Measurements from ENCODE around the gene MAN1B1.
"Not testable (repeated sequence)": the region's sequence is repeated elsewhere in the genome, so short reads cannot be mapped to it uniquely, and the experiment has no call there.

The MAN1B1 gene

DNA sequence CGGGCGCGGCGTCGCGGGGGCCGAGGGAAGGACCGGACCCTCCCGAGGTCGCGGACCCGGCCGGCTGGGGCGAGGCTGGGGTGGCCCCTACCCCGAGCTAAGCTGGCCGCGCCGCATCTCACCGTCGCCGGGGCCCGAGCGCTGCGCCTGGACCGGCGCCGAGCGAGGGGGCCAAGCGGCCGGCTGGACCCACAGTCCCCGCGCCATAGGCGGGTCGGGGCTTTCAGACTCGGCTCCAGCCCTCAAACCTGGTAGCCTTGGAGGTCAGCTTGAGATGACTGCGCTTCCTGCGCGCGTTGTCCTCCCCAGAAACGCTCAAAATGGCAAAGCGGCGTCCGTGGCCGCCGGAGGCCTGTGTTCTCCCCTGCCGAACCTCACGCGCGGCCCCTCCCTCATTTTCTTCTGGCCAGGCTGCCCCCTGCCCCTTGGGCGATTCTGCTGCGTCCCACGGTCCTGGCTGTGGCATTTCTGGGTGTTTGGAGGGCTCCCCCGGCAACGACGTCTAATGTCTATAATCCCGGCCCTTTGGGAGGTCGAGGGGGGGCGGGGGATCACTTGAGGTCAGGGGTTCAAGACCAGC, 43.5 kb downstream of the MAN1B1 start:
- no peak for DNase-seq

DNA sequence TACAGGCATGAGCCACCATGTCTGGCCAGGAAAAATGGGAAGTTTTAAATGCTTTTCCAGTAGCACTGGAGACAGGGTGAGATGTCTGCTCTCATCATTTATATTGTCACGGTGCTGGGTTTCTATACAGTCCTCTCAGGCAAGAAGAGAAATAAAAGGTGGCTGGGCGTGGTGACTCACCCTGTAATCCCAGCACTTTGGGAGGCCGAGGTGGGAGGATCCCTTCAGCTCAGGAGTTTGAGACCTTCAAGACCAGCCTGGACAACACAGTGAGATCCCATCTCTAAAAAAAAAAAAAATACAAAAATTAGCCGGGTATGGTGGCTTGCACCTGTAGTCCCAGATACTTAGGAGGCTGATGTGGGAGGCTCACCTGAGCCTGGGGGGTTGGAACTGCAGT, 47.4 kb downstream of the MAN1B1 start:
- no peak for DNase-seq

DNA sequence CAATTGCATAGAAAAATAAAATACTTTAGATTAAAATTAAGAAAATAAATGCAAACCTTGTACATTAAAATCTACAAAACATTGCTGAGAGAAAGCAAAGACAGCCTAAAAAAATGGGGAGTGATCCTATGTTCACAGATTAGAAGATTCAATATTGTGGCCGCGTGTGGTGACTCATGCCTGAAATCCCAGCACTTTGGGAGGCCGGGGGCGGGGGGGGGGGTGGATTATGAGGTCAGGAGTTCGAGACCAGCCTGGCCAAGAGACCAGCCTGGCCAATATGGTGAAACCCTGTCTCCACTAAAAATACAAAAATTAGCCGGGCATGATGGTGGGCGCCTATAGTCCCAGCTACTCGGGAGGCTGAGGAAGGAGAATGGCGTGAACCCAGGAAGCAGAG, 48.4 kb downstream of the MAN1B1 start:
- DNase-seq, result not testable (repeated sequence)

DNA sequence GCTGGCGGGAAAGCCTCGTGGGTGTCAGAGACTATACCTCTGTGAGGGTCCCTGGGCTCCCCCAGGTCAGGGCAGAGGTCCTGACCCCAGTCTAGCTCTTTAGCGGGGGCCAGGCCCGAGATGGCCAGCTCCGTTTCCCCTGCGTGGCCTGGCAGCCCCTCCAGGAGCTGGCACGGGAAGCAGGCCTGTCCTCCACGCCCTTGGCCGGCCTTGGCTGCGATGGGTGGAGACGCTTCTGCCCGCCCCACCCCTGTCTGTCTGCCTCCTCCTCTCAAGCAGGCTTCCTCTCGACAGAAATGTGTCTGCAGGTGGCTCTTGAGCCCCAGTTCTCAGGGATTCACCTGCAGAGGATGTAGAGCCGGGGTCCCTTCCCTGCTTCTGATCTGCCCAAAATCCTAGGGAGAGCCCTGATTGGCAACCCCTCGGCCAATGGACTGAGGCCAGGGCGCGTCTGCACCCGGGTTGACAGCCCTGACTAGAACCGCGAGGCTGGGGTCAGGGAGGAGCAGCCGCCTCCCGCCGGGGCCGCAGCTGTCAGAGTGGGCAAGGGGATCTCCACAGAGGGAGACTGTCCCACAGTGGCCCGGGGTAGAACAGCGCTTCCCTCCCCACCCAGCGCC, 49.6 kb downstream of the MAN1B1 start:
- no peak for DNase-seq

DNA sequence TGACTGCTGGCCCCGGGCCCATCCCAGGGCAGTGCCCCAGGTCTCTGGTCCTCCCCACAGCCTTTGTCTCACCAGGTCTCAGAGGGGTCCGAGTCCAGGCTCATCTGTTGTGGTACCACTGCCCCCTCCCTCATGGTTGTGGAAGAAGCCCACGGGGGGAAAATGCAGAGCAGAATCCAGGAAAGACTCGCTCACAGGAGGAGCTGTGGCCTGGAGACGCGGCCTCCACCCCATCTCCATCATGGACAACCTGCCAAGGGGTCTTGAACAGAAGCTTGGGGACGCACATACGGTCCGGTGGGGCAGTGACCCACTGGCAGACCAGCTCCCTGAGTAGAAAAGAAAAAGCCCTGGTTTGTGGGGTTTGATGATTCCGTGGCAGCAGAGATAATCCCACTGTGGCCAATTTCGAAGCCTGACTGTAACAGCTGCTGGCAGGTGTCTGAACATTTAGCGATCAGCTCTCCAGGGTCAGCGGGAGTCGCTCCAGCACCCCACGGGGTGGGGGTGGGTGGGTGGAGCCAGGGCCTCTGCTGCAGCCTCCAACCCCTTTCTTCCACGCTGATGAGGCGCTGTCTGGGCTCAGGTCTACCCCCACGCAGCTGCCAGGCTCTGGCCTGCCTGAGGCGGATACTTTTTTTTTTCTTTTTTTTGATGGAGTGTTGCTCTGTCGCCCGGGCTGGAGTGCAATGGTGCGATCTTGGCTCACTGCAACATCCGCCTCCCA, 50.3 kb downstream of the MAN1B1 start:
- DNase-seq, result no peak

DNA sequence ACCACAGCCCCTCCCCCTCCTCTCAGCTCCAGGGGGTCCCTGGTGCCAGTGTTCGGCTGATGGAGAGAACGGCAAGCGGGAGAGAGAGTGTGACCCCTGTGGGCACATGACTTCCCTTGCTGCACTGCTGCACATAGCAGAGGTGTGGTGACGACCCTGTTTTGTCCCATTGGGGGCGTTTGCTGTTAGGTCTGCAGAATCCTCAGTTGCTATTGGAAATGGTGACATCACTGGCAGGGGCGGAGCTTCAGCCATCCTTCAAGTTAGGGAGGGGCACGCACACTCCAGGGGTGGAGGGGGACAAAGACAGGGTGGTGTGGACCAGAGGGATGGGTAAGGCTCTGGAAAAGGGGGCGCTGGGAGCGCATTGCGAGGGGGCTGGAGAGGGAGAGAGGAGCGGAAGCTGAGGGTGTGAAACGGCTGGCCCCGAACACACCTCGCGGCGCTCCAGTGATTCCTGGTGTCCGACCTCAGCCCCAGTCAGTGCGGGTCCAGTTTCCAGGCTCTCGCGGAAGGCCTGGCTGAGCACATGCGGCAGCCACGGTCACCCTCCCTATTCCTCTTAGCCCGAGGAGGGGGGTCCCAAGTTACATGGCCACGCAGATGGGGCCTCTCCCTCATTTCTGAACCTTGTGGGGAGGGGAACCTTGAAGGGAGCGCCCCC, 51.4 kb downstream of the MAN1B1 start:
- no peak for DNase-seq

DNA sequence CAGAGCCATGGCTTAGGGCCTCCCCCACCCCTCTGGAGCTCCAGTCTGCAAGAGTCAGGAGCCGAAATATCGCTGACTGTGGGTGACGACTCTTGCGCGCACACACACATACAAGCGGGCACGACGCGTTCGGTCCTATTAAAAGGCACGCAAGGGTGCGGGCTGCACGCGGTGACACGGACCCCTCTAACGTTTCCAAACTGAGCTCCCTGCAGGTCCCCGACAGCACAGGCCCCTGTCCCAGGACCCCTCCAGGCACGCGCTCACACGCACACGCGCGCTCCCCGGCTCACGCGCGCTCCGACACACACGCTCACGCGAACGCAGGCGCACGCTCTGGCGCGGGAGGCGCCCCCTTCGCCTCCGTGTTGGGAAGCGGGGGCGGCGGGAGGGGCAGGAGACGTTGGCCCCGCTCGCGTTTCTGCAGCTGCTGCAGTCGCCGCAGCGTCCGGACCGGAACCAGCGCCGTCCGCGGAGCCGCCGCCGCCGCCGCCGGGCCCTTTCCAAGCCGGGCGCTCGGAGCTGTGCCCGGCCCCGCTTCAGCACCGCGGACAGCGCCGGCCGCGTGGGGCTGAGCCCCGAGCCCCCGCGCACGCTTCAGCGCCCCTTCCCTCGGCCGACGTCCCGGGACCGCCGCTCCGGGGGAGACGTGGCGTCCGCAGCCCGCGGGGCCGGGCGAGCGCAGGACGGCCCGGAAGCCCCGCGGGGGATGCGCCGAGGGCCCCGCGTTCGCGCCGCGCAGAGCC, 52.1 kb downstream of the MAN1B1 start, which contains the start of gene GRIN1:
GRIN1 (plus strand) TSS at position 433 of the 746 bp plus-strand sequence. CDS start 333 bp downstream, outside the sequence.
- DNase-seq, result peak; percentile 73

DNA sequence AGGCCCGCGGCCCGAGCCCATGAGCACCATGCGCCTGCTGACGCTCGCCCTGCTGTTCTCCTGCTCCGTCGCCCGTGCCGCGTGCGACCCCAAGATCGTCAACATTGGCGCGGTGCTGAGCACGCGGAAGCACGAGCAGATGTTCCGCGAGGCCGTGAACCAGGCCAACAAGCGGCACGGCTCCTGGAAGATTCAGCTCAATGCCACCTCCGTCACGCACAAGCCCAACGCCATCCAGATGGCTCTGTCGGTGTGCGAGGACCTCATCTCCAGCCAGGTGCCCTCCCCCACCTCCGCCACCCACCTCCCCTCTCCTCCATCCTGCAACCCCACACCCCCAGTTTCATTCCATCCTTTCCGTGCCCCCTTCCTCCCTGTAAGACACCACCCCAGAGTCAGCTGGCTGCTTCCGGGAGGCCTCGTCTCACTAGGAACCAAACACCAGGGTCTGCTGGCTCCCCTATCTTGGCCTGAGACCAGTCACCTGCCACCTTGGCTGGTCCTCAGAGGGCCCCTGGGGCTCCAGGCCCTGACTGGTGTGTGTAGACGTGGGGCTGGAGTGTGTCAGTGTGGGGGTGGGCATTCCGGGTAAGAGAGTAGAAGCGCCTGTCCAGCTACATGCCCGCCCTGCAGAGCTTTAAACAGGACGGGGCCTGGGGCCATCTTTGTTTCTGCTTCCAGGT, 52.8 kb downstream of the MAN1B1 start:
- no peak for DNase-seq

DNA sequence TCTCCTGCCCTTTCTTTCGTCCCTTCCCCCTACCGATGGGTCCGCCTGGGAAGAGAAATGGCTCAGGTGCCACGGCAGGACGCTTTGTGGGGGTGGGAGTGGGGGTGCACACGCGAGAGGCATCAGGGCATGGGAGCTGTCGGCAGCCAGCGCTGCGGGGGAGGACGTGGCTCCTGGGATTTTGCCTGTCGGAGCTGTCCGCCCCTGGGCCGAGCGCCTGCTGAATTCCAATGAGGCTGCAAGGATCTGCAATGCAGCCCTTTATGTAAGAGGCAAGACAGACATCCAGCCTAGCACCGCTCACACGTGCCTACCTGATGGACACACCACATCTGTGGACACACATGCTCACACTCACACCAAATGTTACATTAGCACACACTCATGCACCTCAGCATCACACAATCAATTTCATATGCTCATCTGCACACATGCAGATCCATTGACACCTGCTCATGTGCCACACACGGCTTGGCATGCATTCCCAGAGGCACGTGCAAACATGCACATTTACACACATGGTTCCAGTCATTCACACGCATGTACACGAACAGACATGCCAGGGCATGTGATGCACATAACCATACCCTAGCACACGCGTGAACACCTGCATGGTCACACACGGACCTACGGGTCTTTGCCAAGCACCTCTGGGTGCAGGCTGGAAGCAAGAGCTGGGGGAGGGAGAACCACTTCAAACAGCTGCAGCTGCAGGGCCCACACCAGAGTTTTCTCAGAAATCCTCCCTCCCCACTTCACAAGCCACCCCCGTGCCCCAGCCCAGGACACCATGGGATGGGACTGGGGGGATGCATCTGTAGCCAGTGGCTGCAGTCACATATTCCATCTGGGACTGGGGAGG, 53.6 kb downstream of the MAN1B1 start:
- DNase-seq, result no peak

DNA sequence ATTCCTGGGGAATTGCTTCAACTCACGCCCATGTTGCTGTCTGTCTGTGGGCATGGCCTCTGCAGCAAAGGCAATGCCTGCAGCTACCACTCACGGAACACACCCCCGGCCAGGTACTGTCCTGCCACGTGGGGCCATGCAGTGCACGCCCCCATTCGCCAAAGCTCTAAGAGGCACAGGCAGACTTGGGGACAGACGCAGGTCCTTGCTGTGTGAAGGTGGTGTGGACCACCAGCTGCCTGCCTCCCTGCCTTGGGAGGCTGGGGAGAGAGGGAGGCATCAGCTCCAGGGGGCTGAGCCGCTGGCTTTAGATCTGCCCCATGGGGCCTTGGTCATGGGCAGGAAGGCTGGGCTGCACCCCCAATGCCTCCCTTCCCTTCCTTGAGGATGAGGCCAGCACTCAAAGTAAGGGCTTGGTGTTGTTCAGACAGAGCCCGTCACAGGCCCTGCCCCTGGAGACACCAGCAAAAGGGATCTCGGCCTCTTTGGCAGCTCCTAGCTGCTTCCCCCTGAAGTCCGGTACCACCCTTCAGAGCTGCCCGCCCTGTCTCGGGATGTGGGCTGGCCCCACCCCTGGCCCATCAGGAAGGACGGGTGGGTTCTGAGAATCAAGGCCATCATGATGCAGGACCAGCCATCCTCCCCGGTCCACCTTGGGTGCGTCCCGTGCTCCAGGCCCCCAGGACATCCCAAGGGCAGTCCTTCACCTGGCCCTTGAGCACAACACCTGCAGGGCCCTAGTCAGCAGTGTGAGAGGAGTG, 54.4 kb downstream of the MAN1B1 start:
- no peak for DNase-seq

DNA sequence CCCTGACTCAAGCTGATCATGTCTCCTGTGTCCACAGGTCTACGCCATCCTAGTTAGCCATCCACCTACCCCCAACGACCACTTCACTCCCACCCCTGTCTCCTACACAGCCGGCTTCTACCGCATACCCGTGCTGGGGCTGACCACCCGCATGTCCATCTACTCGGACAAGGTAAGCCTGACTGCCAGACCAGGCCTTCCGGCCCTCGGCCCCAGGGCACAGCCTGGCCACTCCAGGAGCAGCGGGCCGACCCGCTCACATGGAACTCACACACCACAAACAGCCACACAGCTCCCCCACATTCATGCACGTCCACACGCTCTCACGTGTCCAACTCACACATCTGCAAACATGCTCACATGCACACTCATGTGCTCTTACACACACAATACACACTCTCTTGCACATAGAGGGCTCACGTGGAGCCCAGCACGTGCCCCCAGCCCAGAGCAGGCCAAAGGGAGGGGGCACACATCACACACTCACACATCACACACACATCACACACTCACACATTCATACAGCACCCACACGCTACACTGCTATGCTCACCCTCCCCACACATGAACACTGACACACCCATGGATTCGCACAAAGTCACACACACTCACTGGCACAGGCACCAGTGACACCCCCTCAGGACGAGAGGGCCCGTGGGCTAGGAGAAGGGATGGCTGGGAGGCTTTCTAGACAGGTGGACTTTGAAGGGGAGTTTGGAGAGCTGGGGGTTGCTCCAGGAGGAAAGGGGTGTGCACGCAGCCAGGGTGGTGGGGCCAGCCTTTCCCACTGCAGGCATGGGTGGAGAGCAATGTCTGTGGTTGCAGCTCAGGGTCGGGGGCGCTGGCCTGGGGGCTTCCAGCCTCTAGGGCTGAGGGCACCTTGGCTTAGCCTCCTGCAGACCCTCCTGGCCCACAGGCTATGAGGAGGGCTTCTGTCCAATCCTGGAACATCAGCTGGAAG, 55.5 kb downstream of the MAN1B1 start:
- DNase-seq, result no peak

DNA sequence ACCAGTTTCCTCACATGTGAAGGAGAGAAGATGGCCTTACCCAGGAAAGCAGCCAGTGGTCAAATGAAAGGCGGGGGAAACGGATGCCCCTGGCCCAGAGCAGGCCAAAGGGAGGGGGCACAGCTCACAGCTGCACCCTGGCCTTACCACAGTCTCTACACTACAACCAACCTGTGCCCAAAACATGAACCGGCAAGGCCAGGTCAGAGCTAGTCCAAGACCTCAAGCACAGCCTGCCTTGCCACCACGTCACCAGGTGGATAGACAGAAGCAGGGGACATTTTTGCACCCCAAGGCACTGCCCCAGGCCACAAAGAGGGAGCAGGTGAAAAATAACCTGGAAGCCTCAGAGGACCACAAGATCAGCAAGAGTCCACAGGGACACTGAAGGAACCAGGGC, 56.7 kb downstream of the MAN1B1 start:
- no peak for DNase-seq

DNA sequence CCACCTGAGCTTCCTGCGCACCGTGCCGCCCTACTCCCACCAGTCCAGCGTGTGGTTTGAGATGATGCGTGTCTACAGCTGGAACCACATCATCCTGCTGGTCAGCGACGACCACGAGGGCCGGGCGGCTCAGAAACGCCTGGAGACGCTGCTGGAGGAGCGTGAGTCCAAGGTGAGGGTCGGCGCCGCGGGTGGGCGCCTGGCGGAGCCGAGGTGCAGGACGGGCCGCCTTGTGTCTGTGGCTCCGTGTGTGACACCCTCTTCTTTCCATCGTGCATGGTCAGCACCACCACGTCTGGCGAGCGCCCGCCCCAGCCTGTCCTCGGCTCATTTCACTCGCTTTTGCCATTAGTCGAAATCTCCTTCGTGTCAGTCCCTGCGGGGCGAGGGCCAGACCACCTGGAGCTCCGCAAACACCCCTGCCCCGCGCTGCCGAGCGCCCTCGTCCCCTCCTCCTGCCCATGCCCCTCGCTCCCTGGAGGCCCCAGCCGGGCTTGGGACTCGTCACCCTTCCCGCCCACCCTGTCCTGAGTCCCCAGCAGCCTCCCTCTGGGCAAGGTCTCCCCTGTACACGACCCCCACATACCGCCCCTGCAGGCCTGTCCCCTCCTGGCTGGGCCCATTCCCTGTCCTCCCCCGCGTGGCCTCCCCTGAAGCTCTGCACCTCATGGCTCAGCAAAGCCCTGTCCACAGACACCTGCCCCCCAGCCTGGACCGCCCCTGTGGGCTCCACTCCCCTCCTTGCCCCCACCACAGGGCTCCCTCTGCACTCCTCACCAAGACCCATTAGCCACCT, 59.1 kb downstream of the MAN1B1 start:
- no peak for DNase-seq

DNA sequence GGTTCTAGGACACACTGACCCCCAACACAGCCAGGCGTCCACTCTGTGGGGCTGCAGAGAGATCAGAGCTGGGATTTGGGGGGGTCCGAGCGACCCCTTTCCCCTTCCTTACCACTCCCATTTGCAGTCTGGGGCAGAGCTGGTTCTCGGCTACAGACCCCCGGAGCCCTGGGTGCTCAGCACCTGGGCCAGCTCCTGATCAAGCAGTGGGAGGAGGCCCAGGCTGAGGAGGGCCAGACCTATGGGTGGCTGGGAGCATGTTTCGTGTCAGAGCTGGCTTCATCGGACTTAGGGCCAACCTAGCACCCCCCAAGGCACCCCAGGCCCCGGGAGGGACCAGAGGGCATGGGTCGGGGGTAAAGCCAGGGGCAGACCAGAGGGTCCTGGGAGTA, 59.7 kb downstream of the MAN1B1 start:
- no peak for DNase-seq

DNA sequence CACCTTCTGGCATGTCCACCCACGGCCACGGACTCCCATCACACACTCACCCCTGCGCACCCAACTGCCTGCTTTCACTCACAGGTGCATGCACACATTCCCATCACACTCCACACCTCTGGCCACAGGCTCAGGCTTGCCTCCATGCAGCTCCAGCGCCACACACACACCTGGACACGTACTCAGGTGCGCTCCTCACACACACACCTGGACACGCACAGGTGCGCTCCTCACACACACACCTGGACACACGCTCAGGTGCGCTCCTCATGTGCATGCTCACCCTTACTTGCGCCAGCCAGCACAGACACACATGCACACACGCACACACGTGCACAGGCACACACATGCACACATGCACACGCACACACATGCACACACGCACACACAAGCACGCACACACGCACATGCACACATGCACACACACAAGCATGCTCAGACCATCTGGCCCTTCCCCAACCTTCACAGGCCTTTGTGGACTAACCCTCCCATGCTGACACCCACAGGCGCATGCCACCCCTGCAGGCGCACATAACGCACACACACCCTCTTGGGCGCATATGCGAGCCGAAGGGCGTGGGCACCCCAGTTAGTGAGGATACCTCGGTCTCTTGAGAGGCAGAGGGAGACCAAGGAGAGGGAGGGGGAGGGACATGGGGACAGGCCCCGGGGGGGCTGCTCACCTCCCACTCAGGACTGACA, 60.5 kb downstream of the MAN1B1 start:
- no peak for DNase-seq

DNA sequence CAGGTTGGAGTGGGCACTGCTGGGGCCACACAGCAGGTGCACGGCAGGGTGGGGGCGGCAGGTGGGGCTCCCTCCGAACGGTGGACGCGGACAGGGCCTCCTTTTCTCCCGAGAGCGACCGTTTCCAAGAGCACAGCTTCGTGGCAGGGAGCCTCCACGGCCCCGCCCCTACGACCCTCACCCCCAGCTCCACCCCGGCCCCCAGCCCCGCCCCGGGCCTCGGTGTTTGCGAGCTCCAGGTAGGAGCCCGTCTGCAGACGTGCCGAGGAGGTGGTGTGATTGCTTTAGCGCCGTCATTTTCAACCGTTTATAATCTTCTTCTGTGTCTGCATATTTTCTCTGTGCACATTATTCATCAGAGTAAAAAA, 61.0 kb downstream of the MAN1B1 start:
- no peak for DNase-seq

DNA sequence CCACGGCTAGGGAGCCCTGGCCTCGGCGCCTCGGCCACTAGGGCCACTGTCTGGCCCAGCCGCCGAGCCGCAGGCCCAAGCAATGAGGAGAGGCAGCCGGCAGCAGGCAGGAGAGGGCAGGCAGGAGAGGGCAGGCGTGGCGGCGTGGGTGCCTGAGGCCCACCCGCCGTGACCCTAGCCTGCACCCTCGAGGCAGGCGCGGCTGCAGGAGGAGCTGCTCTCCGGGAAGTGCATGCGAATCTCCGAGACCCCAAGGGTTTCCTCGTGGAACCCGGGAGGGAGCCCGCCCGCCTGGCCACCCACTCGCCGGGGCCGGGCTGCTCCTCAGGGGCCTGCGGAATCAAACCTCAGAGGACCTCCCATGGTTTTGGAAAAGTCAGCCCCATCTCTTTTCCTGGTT, 61.5 kb downstream of the MAN1B1 start:
- no peak for DNase-seq

DNA sequence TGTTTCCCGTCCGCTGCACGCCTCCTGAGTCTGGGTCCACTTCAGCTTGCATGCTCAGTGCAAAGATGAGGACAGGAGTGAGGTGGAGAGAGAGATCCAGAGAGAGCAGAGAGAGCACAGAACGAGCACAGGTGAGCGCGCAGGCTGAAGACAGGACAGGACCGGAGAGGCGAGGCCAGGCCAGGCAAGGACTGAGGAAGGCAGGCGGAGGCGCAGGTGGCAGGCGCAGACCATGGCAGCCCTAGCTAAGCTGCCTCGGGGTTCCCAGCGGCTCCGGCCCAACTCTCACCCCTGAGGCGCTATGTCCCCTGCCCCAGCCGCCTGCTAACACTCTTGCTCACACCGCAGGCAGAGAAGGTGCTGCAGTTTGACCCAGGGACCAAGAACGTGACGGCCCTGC, 61.9 kb downstream of the MAN1B1 start:
- no peak for DNase-seq
